Fibroblast of pulmonary artery (primary cell): Measurements from ENCODE around the gene FBXL13.

ENCODE experiments used
- DNase-seq: peaks from one replicate; pipeline ENCODE4 v3.0.0-alpha.2; 2010; ENCODE audit warnings: low read depth
- H3K4me3 ChIP-seq: replicated peaks from 2 replicates; pipeline ENCODE4 v1.5.1; 2011; ENCODE audit warnings: low read depth, mild to moderate bottlenecking, control low read depth, low read length, moderate library complexity
- CTCF ChIP-seq: IDR thresholded peaks from 2 replicates; pipeline ENCODE4 v1.5.1; 2011; ENCODE audit warnings: mild to moderate bottlenecking, control low read depth, low read length, inconsistent platforms; ENCODE audit errors: missing control alignments

Gene FBXL13

GRCh38 chr7:102889851-102890250 is 184.7 kb downstream of the FBXL13 start:
- no peak for TF ChIP-seq CTCF
- no peak for DNase-seq
- no peak overlapping the region for H3K4me3 ChIP-seq

- H3K4me3 ChIP-seq, result no peak overlapping the region
- no peak for TF ChIP-seq CTCF
- DNase-seq, result no peak
Measured at GRCh38 chr7:102888561-102889233, 185.9 kb downstream of the FBXL13 start.

DNA sequence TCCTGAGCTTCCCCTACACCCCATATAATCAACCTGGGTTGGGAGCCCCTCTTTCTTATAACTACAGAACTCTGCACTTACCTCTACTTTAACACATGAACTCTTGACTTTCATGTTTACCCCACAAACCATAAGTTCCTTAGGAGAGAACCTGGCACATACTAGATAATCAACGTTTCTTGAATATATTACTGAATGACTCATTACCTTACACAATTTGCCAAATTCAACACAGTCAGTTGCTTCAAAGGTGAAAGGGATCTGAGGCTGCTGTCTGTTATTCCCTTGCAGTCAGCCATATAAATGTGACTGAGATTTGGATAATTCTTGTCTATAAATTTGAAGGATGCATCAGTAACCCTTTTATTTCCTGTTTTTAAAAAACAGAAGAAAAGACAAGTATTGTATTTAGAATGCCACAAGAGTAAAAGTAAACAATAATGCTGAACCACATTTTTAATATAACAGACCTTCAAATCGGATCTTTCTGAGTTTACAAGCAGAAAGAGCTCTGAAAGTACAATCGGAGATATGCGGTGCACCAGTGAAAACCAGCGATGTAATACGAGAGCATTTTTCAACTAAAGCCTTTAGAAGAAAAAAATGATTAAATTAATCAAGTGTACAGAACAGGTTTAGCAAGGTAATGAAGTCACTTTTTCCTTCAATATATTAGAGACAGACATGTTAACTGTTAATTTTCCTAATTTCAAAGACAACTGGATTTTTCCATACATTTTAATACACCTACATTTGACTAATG is 191.3 kb downstream of the FBXL13 start:
- no peak for TF ChIP-seq CTCF
- no peak overlapping the region for H3K4me3 ChIP-seq
- DNase-seq, result peak; percentile 62

GRCh38 chr7:102875700-102876295 is 198.8 kb downstream of the FBXL13 start:
- TF ChIP-seq CTCF, result no peak
- peak; percentile 98 for DNase-seq
- H3K4me3 ChIP-seq, result no peak overlapping the region

DNA sequence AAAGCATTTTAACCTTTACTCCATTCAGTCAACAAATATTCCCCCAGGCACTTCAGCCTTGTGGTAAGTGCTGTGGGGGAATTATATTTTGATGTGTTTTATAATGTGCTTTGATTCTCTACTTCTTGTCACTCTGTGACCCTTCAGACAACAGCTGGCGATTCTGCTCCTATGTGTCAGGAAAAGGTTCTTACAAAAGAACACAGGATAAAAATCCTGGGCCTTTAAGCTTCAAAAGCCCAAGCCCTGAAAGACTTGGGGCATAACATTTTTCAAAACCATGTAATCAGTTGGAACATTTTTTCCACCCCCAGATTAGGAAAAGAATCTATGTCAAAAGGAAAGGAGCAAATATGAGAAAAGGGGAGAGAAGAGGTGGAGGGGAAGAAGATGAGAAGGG is 199.6 kb downstream of the FBXL13 start:
- DNase-seq, result no peak
- no peak overlapping the region for H3K4me3 ChIP-seq
- no peak for TF ChIP-seq CTCF

DNA sequence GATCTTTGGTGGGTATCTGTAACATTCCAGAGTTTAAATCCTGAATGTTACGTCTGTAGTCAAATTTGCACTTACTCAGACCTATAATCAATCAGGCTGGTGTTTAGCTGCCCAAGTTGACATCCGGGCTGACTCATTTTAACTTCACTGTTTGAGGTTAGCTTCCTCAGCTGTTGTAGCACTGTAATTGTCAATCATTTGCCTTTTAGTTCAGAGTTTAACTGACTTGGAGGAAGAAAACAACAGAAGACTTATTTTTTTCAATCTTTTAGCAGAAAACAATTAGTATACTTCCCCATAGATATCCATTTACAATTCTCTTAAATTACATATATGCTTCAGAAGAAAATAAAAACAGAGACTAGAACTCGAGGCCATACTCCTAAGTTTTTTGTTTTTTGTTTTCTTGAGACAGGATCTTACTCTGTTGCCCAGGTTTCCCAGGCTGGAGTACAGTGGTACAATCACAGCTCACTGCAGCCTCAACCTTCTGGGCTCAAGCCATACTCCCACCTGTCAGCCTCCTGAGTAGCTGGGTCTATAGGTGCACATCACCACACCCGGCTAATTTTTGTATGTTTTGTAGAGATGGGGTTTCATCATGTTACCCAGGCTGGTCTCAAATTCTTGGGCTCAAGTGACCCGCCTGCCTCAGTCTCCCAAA is 200.3 kb downstream of the FBXL13 start:
- H3K4me3 ChIP-seq, result no peak overlapping the region
- no peak for TF ChIP-seq CTCF
- DNase-seq, result peak; percentile 78
